Stomach (tissue), 19 donors: ENCODE results near the gene HEPN1. TPM values are rescaled to one million over a fixed set of nuclear protein-coding genes. Genes with fewer than 3 reads are reported as not detected.

Source experiments
- DNase-seq, 2 donors: peaks; one replicate each; pipeline versions ENCODE4 v3.0.0 to v3.0.0-alpha.2; 2013 to 2019
- H3K27ac ChIP-seq, 5 donors: fragments of 200-600 bp in 4 of 5; sonication (generic) in 4 of 5; one replicate each; pipeline ENCODE4 v1.5.1; 2013 to 2019; ENCODE audit warnings: mild to moderate bottlenecking in 1 of 5, moderate library complexity in 1 of 5
- H3K27me3 ChIP-seq, 3 donors: fragments of 200-600 bp; sonication (generic); one replicate each; pipeline ENCODE4 v1.5.1; 2017 to 2019; ENCODE audit warnings: mixed run types in 1 of 3
- H3K36me3 ChIP-seq, 4 donors: fragments of 200-600 bp; sonication (generic); 1 replicate in 3 of 4; 2 replicates in 1 of 4; pipeline ENCODE4 v1.5.1; 2016 to 2019
- H3K4me1 ChIP-seq, 4 donors: fragments of 200-600 bp; sonication (generic); one replicate each; pipeline ENCODE4 v1.5.1; 2016 to 2019
- H3K4me3 ChIP-seq, 4 donors: fragments of 200-600 bp; sonication (generic) in 3 of 4; one replicate each; pipeline ENCODE4 v1.5.1; 2016 to 2019; ENCODE audit warnings: mild to moderate bottlenecking in 1 of 4
- H3K9me3 ChIP-seq, 4 donors: fragments of 200-600 bp; sonication (generic); one replicate each; pipeline ENCODE4 v1.5.1; 2016 to 2019
- CTCF ChIP-seq, 7 experiments: fragments of 450-650 bp in 4 of 7; fragments of 200-600 bp in 3 of 7; sonication (generic) in 3 of 7; IDR thresholded peaks; one replicate each; pipeline ENCODE4 v1.5.1; 2016 to 2019; ENCODE audit warnings: antibody characterized with exemption in 7 of 7, control low read depth in 2 of 7, mild to moderate bottlenecking in 1 of 7
- EP300 ChIP-seq: sonication (generic); formaldehyde crosslinking; IDR thresholded peaks from one replicate; pipeline ENCODE4 v1.6.1; 2017; ENCODE audit warnings: antibody characterized with exemption
- POLR2A ChIP-seq, 4 donors: fragments of 450-650 bp; IDR thresholded peaks; one replicate each; pipeline ENCODE4 v1.6.1; 2016; ENCODE audit warnings: antibody characterized with exemption in 4 of 4, control low read depth in 2 of 4, mild to moderate bottlenecking in 1 of 4, moderate library complexity in 1 of 4
- POLR2AphosphoS5 ChIP-seq, 3 donors: sonication (generic); formaldehyde crosslinking; IDR thresholded peaks; one replicate each; pipeline ENCODE4 v1.6.1; 2016; ENCODE audit warnings: antibody characterized with exemption in 3 of 3
- WGBS, 5 donors: extraction: QIAGEN DNeasy Blood & Tissue Kit in 3 of 5; methylation state at CpG; one replicate each; pipeline versions ENCODE4 v1.1.5 to v1.1.7; 2013 to 2018; 5-methylcytosine and 5-hydroxymethylcytosine counted together
- intact Hi-C: fragments of 100-400 bp; cut with DNase I; formaldehyde crosslinking; loops from one replicate; pipeline ENCODE4 v1.15.1; 2023; ENCODE audit warnings: low total_unique reads
- long read RNA-seq, 10 donors: transcript quantifications; one replicate each; lab custom pipeline, GENCODE V29; 2026
- polyA plus RNA-seq, 3 donors: library from polyadenylated mRNA; stranded (reverse); fragments of 200-250 nt; gene quantifications; one replicate each; pipeline ENCODE4 v1.2.3, GENCODE V29; 2013
- total RNA-seq, 5 donors: library from RNA; depleted of rRNA; stranded (reverse); fragments of >200 nt; gene quantifications; one replicate each; pipeline versions ENCODE4 v1.1.0 to v1.2.3, GENCODE V29; 2014 to 2016
- donor health status: healthy with polysubstance abuse.
- donor health status: Bipolar disorder and iron deficiency.
- donor health status: healthy.

HEPN1 gene
- not detected for total RNA-seq
- polyA plus RNA-seq, result not detected
- long read RNA-seq, donor 1, partial matches to known transcripts, result 0 of 2 reads
- long read RNA-seq, donor 1, other reads (novel, unspliced or antisense), result 0 of 2 reads
- long read RNA-seq, donor 2, partial matches to known transcripts, result 0 of 1 reads
- long read RNA-seq, donor 2, other reads (novel, unspliced or antisense), result 0 of 1 reads
- long read RNA-seq, donor 3, result 0 reads
- long read RNA-seq, donor 4, result 0 reads
- long read RNA-seq, donor 5, result 0 reads
- long read RNA-seq, donor 6, partial matches to known transcripts, result 0 of 1 reads
- long read RNA-seq, donor 6, other reads (novel, unspliced or antisense), result 0 of 1 reads
- long read RNA-seq, donor 7, partial matches to known transcripts, result 0 of 2 reads
- long read RNA-seq, donor 7, other reads (novel, unspliced or antisense), result 0 of 2 reads
- long read RNA-seq, donor 8, result 0 reads
- long read RNA-seq, donor 9, partial matches to known transcripts, result 0 of 2 reads
- long read RNA-seq, donor 9, other reads (novel, unspliced or antisense), result 0 of 2 reads
- long read RNA-seq, donor 10, result 0 reads

GRCh38 chr11:124918950-124919349 is at the start of gene HEPN1:
HEPN1 (plus strand) TSS chr11:124919250.
- Histone ChIP-seq H3K4me1 (peaks cover 7 to 11% (median 9%) of the 10 kb centered on the region in 4 donors), H3K27ac (no peak within 1 kb of the TSS), H3K27me3 (peaks cover 0 to 39% (median 15%) of the 10 kb centered on the region in 3 donors), H3K4me3 (no peak within 1 kb of the TSS), H3K36me3 (no peaks in the 10 kb centered on the region), H3K9me3 (no peaks in the 10 kb centered on the region)
- intact Hi-C loops, result no loop called here
- TF ChIP-seq EP300, result no peak
- TF ChIP-seq POLR2A (IDR thresholded peaks at IDR 0.05), result no peak
- TF ChIP-seq POLR2AphosphoS5 (IDR thresholded peaks at IDR 0.05), result no peak
- no peak for TF ChIP-seq CTCF (IDR thresholded peaks at IDR 0.05)
- 41 to 65% (median 58%) methylated on average over 3 of the region's 3 CpGs for WGBS, 5 donors
- no peak for DNase-seq

- H3K36me3 ChIP-seq, result no peaks in the 10 kb centered on the region
- WGBS, 5 donors, result 4 to 7% (median 6%) methylated on average over 16 of the region's 16 CpGs
- H3K27ac ChIP-seq, result no peak overlapping the region
- no peaks in the 10 kb centered on the region for H3K9me3 ChIP-seq
- peaks cover 20 to 100% (median 82%) of the 10 kb centered on the region in 3 donors for H3K27me3 ChIP-seq
- TF ChIP-seq POLR2AphosphoS5 (IDR thresholded peaks at IDR 0.05), result no peak
- no peak for TF ChIP-seq POLR2A (IDR thresholded peaks at IDR 0.05)
- no peak for TF ChIP-seq CTCF (IDR thresholded peaks at IDR 0.05)
- TF ChIP-seq EP300, result no peak
- intact Hi-C loops, result no loop called here
- H3K4me1 ChIP-seq, result peaks cover 15 to 51% (median 39%) of the 10 kb centered on the region in 4 donors
- H3K4me3 ChIP-seq, result peak overlapping the region in 1 of 4 donors; percentile 3
- DNase-seq, result no peak
These were observed 49.7 kb upstream of the HEPN1 start for GRCh38 chr11:124869331-124869730.

- 50 to 62% (median 57%) methylated on average over 14 of the region's 14 CpGs for WGBS, 5 donors
- H3K27ac ChIP-seq, result no peak overlapping the region
- no peak overlapping the region for H3K4me3 ChIP-seq
- H3K27me3 ChIP-seq, result peaks cover 19 to 100% (median 76%) of the 10 kb centered on the region in 3 donors
- intact Hi-C loops, result no loop called here
- TF ChIP-seq POLR2A (IDR thresholded peaks at IDR 0.05) (no peak), CTCF (IDR thresholded peaks at IDR 0.05) (no peak)
- DNase-seq, result no peak
- H3K4me1 ChIP-seq, result peaks cover 11 to 47% (median 34%) of the 10 kb centered on the region in 4 donors
- H3K9me3 ChIP-seq, result no peaks in the 10 kb centered on the region
- no peaks in the 10 kb centered on the region for H3K36me3 ChIP-seq
These were observed 49.1 kb upstream of the HEPN1 start for GRCh38 chr11:124869856-124870387.

GRCh38 chr11:124870430-124870829 is 48.6 kb upstream of the HEPN1 start:
- intact Hi-C loops, result no loop called here
- H3K36me3 ChIP-seq, result no peaks in the 10 kb centered on the region
- peaks cover 14 to 100% (median 71%) of the 10 kb centered on the region in 3 donors for H3K27me3 ChIP-seq
- 44 to 60% (median 54%) methylated on average over 7 of the region's 7 CpGs for WGBS, 5 donors
- no peaks in the 10 kb centered on the region for H3K9me3 ChIP-seq
- H3K27ac ChIP-seq, result no peak overlapping the region
- H3K4me1 ChIP-seq, result peaks cover 8 to 42% (median 30%) of the 10 kb centered on the region in 4 donors
- DNase-seq, result no peak
- TF ChIP-seq POLR2A (IDR thresholded peaks at IDR 0.05) (no peak), CTCF (IDR thresholded peaks at IDR 0.05) (no peak), POLR2AphosphoS5 (IDR thresholded peaks at IDR 0.05) (no peak), EP300 (no peak)
- H3K4me3 ChIP-seq, result no peak overlapping the region
